CD4-positive, alpha-beta T cell treated with Interleukin-4 for 1 hour (primary cell): ENCODE results near the gene AHI1.
"Not testable (repeated sequence)": the region's sequence is repeated elsewhere in the genome, so short reads cannot be mapped to it uniquely, and the experiment has no call there.

Source experiments
- DNase-seq, 2 donors: peaks; one replicate each; pipeline ENCODE4 v3.0.0-alpha.2; 2020 to 2022

AHI1 gene

GRCh38 chr6:135256866-135257265 is 240.7 kb downstream of the AHI1 start:
- no peak for DNase-seq

- DNase-seq: no peak
These were observed 243.1 kb downstream of the AHI1 start for GRCh38 chr6:135254471-135254870.

GRCh38 chr6:135251498-135252441 is 245.8 kb downstream of the AHI1 start:
- DNase-seq: no peak

GRCh38 chr6:135250751-135251497 is 246.6 kb downstream of the AHI1 start:
- no peak for DNase-seq

GRCh38 chr6:135250234-135250633 is 247.3 kb downstream of the AHI1 start:
- DNase-seq: peak in 1 of 2 donors; percentile 19

- DNase-seq: not testable (repeated sequence)
These were observed 251.0 kb downstream of the AHI1 start for GRCh38 chr6:135246412-135247012.

GRCh38 chr6:135244805-135245204 is 252.7 kb downstream of the AHI1 start:
- no peak for DNase-seq

- DNase-seq: no peak
These were observed 253.4 kb downstream of the AHI1 start for GRCh38 chr6:135243871-135244796.

GRCh38 chr6:135240711-135241110 is 256.8 kb downstream of the AHI1 start:
- no peak for DNase-seq

GRCh38 chr6:135236732-135237131 is 260.8 kb downstream of the AHI1 start:
- DNase-seq: no peak

GRCh38 chr6:135236319-135236718 is 261.2 kb downstream of the AHI1 start:
- DNase-seq: no peak

GRCh38 chr6:135235716-135236115 is 261.8 kb downstream of the AHI1 start:
- no peak for DNase-seq

GRCh38 chr6:135234492-135234780 is 263.1 kb downstream of the AHI1 start:
- DNase-seq: no peak

GRCh38 chr6:135233686-135234491 is 263.7 kb downstream of the AHI1 start:
- DNase-seq: no peak
